ENCODE data around the gene BHLHA9. TPM values are rescaled to one million over a fixed set of nuclear protein-coding genes. Genes with fewer than 3 reads are reported as not detected.

The BHLHA9 gene
- total RNA-seq, 4 donors from 2014 or later: not detected

- no peak for TF ChIP-seq POLR2A (IDR thresholded peaks at IDR 0.05)
- TF ChIP-seq CTCF (IDR thresholded peaks at IDR 0.05): no peak
- no peak overlapping the region for H3K4me3 ChIP-seq (ENCODE audit: low read depth, poor library complexity, severe bottlenecking)
- WGBS, 2 donors: 68 to 70% methylated on average over 12 of the region's 12 CpGs
- intact Hi-C loops (cut with DNase I; ENCODE audit: low total_unique reads): no loop called here
- no peak for DNase-seq (ENCODE audit: low spot score in 2 of 2)
Observed at GRCh38 chr17:1294157-1294717, 24.0 kb downstream of the BHLHA9 start.

- 12 to 14% methylated on average over 9 to 23 of the region's 24 CpGs for WGBS, 2 donors
- TF ChIP-seq CTCF (IDR thresholded peaks at IDR 0.05) (no peak), POLR2A (IDR thresholded peaks at IDR 0.05) (no peak)
- intact Hi-C loops (cut with DNase I; ENCODE audit: low total_unique reads): no loop called here
- DNase-seq (ENCODE audit: low spot score in 2 of 2): no peak
- no peak overlapping the region for H3K4me3 ChIP-seq (ENCODE audit: low read depth, poor library complexity, severe bottlenecking)
Observed at GRCh38 chr17:1298606-1299005, 28.4 kb downstream of the BHLHA9 start.

GRCh38 chr17:1299552-1300370, 29.5 kb downstream of the BHLHA9 start:
- H3K4me3 ChIP-seq (ENCODE audit: low read depth, poor library complexity, severe bottlenecking): no peak overlapping the region
- 70 to 79% methylated on average over 19 to 22 of the region's 22 CpGs for WGBS, 2 donors
- DNase-seq (ENCODE audit: low spot score in 2 of 2): no peak
- intact Hi-C loops (cut with DNase I; ENCODE audit: low total_unique reads): no loop called here
- TF ChIP-seq POLR2A (IDR thresholded peaks at IDR 0.05): no peak
- no peak for TF ChIP-seq CTCF (IDR thresholded peaks at IDR 0.05)

- H3K4me3 ChIP-seq (ENCODE audit: low read depth, poor library complexity, severe bottlenecking): no peak overlapping the region
- TF ChIP-seq POLR2A (IDR thresholded peaks at IDR 0.05): no peak
- no peak for TF ChIP-seq CTCF (IDR thresholded peaks at IDR 0.05)
- intact Hi-C loops (cut with DNase I; ENCODE audit: low total_unique reads): no loop called here
- WGBS, 2 donors: 80 to 92% methylated on average over 16 to 17 of the region's 17 CpGs
- DNase-seq (ENCODE audit: low spot score in 2 of 2): no peak
Observed at GRCh38 chr17:1300371-1300905, 30.2 kb downstream of the BHLHA9 start.

- 62 to 73% methylated on average over 14 of the region's 14 CpGs for WGBS, 2 donors
- no peak overlapping the region for H3K4me3 ChIP-seq (ENCODE audit: low read depth, poor library complexity, severe bottlenecking)
- DNase-seq (ENCODE audit: low spot score in 2 of 2): no peak
- intact Hi-C loops (cut with DNase I; ENCODE audit: low total_unique reads): no loop called here
- TF ChIP-seq POLR2A (IDR thresholded peaks at IDR 0.05): no peak
- TF ChIP-seq CTCF (IDR thresholded peaks at IDR 0.05): no peak
Observed at GRCh38 chr17:1301546-1301945, 31.3 kb downstream of the BHLHA9 start.
